ENCODE results near the gene RNF126.

The RNF126 gene

DNA sequence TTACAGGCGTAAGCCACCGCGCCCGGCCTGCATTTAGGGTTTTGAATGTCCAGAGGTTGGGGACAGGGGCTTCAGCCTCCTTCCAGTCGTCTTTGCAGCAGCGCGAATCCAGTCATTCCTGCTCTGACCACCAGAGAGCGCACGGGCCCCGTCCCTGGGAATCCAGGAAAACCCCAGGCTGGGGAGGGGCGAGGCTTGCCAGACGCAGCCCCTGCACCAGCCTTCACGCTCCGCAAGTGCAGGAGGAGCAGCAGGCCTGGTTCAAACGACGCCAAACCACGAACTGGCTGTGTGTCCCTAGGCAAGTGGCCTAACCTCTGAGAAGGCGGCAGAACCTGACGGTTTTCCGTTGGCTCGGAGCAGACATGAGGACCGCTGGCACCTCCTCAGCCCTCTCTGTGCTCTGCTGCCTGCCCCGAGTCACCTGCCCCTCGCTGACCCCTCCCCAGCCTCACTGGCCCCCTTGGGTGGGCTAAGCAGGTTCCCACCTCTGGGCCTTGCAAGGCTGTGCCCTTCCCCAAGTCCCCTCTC, 2.0 kb upstream of the RNF126 start:
- in situ Hi-C loops (cut with MboI; ENCODE audit: low sequenced_read_pairs), result loop anchor here (5.0 kb wide), 1 partner anchor 67 kb away; no protein-coding TSS in a partner anchor

GRCh38 chr19:663682-664117, 686 bp upstream of the RNF126 start:
- in situ Hi-C loops (cut with MboI; ENCODE audit: low sequenced_read_pairs), result no loop called here

DNA sequence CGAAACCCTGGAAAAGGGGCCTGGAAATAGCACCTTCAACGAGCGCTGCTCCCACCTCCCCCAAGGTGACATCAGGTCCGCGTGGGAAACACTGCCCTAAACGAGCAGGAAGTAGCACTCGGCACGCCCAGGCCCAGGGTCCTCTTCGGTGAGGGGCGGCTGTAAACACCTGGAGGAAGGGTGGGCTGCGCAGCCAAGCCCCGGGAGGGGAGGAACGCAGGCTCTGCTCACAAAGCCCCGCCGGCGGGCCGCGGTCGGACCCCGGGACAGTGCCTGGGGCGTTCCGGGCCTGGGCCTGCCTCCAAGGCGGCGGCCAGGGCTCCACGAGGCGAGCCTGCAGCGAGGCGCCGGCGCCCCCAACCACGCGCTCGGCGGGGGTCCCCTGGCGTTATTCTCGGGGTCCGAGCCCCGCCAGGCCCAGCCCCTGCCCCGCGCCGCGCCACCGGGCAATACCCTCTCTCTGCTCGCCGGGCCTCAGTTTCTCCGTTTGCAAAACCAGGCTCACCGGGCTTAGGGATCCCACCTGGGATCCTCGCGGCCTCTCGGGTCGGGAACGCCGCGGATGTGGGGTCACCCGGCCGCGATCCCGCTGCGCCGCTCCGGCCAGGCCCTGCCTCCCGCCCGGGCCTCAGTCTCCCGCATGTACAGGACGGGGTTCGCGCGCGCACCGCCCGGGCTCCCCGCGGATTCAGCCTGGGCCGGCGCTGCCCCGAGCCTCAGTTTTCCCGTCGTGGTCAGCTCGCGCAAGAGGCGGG, 630 bp downstream of the RNF126 start:
- in situ Hi-C loops (cut with MboI; ENCODE audit: low sequenced_read_pairs), result no loop called here

DNA sequence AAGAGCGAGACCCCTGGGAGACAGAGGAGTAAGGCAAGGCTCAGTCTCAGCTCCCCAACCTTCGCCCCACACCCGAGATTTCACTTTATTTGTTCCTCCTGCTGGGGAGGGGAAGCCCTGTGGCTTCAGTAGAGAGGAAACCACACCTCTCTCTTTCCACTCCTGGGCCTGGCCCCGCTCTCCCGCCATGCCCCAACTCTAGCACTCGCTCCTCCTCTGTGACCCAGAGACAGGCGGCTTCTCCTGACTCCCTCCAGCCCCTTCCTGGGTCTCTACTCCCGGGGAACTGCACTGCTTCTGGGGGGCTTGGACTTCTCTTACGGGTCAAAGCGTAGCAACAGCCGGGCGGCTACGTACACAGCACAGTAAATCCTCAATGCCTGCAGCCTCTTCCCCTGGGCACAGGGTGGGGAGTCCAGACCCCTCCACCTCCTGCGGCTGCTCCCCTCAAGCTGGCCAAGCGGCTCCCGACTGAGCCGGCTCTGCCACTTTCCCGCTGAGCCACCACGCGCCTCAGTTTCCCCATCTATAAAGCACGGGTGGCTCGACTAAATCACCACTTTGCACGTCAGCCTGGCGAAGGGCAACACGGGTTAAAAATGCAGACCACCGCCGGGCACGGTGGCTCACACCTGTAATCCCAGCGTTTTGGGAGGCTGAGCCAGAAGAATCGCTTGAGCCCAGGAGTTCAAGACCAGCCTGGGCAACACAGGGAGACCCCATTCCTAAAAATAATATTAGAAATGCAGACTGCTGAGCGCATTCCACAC, 1.4 kb downstream of the RNF126 start:
- in situ Hi-C loops (cut with MboI; ENCODE audit: low sequenced_read_pairs), result no loop called here

GRCh38 chr19:660793-661426, 2.1 kb downstream of the RNF126 start:
- in situ Hi-C loops (cut with MboI; ENCODE audit: low sequenced_read_pairs), result no loop called here

DNA sequence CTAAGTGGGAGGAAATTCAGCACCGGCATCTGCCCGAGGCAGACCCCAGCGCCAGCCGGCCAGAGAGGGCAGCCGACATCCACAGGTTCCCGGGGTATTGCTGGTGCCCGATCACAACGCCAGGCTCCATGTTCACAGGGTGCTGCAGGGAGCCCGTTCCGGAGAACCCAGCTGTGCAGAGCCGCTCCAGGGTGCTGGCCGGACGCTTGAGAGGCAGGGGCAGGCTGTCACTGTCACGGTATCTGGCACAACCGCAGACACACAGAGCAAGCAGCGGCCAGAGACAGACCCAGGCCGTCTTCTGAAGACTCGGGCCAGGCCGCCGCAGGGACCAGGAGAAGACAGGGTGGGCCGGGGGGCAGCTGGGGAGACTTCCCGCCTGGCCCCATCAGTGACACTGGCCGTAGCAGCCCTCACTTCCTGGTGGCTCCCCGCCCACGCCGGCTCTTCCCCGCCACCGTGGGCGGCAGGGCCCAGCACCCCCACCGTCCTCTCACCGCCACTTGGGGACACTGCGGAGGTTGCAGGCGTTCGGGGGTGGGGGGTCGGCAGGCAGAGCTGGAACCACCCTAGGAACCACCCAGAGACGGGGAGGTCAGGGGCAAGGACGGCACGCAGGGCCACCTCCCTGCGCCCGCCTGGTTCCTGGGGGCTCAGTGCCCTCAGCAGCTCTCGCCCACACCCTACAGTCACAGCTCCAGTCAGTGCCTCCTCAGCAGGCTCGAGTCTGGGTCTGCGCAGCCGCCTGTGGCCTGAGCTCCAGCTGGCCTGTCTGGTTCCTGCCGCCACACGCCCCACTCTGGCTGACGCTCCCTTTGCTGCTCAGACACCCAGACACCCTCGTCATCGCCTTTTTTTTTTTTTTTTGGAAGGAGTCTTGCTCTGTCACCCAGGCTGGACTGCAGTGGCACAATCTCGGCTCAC, 3.8 kb downstream of the RNF126 start:
- in situ Hi-C loops (cut with MboI; ENCODE audit: low sequenced_read_pairs), result no loop called here

DNA sequence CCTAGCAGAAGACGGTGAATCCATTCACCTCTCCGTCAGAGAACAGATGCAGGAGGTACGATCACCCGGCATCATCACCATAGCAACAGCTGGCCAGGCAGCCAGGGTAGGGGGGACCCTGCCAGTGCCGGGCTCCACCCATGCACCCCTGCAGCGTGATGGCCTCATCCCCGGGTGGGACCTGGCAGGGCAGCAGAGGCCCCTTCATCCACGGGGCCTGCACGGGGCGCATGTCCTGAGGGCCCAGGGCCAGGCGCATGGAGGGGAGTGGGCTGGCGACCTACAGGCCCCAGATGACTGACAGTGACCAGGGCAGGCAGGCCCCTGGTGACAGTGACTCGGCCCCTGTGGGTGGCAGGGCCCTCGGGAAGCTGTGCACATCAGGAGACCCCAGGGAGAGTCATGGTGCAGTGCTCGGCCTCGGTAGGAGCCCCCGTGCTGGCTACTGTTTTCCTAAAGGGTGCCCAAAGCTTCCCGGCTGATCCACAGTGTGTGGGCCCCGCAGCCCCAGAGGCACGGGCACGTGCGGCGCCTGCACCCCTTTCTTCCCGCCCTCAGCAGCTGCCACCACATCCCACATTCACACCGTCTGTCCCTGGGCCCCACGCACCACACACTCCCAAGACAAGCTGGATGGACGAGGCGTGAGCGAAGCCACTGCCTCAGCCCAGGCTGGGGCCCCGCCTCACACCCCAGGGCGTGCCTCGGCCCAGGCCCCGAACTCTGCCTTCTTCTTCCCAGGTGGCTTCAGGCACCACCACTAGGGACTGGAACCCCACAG, 4.8 kb downstream of the RNF126 start:
- in situ Hi-C loops (cut with MboI; ENCODE audit: low sequenced_read_pairs), result no loop called here

DNA sequence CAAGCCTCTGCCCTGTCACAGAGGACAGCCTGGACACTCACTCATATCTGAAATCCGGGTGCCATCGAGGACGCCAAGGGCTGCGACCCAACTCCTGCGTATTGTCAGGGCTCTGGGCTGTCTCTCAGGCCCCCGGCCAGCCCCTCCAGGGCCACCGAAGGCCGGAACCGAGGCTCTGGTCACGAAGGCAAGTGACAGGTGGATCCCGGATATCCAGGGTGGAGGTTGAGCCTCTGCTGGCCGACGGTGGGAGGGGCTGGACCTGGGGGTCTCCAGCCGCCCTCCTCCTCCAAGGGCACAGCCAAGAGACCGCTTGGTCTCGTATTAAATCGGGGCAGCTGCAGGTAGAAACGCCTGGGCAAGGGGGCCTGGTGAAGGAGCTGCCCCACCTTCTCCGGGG, 5.4 kb downstream of the RNF126 start:
- in situ Hi-C loops (cut with MboI; ENCODE audit: low sequenced_read_pairs), result no loop called here

DNA sequence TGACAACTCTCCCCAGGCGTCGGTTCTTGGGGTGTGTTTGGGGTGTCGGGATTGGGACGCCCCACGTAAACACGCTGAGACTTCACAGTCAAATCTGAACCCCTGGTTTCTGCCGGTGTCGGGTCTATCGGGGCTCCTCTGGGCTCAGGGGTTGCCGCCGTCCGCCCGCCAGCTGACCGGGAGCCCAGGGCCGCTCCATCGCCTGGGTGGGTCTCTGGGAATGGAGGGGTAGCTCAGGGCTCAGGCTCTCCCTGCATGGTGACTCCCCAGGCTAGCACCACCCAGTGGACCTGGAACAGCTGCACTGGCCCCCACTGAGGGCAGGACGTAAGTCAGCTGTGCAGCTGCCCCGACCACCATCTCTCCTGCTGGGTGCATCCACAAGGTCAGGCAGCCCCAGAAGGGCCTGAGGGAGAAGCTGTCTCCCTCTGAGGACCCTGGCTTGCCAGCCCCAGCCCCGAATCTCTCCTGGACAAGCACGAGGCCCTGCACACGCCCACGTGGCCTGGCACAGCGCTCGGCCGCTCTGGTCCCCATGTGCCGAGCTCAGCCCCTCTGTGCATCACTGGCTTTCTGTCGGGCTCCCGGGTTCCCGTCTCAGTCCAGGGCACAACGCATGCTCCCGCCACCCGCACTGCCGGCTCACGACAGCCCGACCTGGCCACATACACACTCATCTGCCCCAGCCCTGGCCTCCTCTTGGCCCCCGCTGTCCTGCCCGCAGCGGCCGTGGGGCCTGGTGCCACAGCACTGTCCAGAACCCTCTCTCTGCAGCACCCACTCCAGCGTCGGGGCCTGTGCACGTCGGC, 6.1 kb downstream of the RNF126 start:
- in situ Hi-C loops (cut with MboI; ENCODE audit: low sequenced_read_pairs), result no loop called here

DNA sequence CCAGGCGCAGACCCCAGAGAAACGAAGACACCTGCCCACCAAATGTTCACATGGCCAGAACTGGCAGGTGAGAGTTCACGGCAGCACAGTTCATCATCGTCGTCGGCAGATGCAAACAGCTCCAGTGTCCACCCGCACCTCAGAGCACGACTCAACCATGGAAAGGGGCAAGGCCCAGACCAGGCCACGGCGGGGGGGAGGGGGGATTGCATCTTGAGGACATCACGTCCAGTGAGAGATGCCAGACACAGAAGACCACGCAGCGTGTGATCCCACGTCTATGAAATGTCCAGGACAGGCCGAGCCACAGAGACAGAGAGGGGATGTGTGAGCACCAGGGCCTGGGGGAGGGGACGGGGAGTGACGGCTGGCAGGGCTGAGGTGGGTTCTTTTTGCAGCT, 7.3 kb downstream of the RNF126 start:
- in situ Hi-C loops (cut with MboI; ENCODE audit: low sequenced_read_pairs), result no loop called here

DNA sequence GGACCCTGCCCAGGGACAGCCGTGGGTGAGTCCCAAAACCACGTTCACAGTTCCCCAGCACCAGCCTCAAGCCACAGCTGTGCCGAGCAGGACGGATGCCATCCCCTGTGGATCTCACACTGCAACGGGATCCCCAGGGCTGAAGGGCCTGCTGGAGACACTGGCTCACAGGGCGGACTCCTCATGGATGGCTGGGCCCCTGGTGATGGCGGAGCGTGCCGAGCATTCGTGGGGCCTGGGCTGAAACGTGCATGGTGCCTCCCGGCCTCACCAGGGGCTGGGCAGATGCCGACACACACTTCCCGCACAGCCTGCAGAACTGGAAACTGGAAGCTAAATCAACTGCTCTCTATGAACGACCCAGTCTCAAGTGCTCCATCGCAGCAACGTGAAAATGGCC, 9.6 kb downstream of the RNF126 start:
- in situ Hi-C loops (cut with MboI; ENCODE audit: low sequenced_read_pairs), result no loop called here

DNA sequence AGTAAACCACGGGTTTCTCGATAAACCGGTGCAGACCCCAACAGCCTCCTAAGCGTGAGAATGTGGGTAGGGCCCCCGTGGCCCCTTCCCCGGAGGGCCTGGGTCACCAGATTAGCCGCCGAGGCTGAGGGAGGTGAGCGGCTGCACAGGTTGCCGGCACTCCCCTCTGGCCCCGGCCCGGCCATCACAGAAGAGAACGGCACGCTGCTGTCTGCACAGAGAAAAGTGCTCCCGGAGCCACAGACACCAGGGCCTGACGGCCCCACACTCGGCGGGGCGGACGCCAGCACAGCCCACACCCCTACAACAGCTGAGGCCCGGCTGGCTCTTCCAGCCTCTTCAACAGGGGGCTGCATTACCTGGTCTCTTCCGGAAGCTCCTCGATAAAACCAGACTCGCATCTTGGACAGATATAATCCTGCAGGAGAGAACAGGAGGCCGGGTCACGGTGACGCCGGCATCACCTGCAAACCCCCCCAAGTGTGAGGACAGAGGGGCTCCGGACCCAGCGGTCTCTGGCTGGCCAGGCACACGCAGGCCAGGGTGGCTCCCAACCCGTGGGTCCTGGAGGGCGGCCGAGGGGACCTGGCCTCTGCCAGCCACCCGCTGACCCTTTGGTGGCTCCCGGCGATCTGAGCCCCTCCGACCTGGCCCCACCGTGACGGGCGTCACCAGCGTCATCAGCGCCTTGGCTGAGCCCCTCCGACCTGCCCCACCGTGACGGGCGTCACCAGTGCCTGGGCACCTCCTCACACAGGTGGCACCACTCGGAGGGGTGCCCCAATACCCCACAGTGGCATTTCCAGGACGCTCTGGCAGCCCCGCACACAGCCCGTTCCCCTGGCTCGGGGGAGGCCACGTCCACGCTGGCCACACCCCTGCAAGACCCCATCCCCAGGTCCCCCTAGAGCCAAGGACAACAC, 10.3 kb downstream of the RNF126 start:
- in situ Hi-C loops (cut with MboI; ENCODE audit: low sequenced_read_pairs), result no loop called here

- in situ Hi-C loops (cut with MboI; ENCODE audit: low sequenced_read_pairs), result no loop called here
Observed at GRCh38 chr19:651991-652390, 11.0 kb downstream of the RNF126 start.

- in situ Hi-C loops (cut with MboI; ENCODE audit: low sequenced_read_pairs), result no loop called here
Observed at GRCh38 chr19:651114-651818, 11.7 kb downstream of the RNF126 start.

GRCh38 chr19:650121-650520, 12.9 kb downstream of the RNF126 start:
- in situ Hi-C loops (cut with MboI; ENCODE audit: low sequenced_read_pairs), result no loop called here

GRCh38 chr19:648904-649801, 13.9 kb downstream of the RNF126 start:
- in situ Hi-C loops (cut with MboI; ENCODE audit: low sequenced_read_pairs), result no loop called here

Data from HL-60/S4 (cell line).